Activated CD4-positive, alpha-beta T cell treated with anti-CD3 and anti-CD28 coated beads, Interleukin-10, Interleukin-2, amounts not matched to agents 100 ng/mL and 50 ng/mL, durations not matched to agents 16 hours and 8 hours (primary cell): Measurements from ENCODE around the gene TANGO2.

Experiments
- DNase-seq: peaks from one replicate; pipeline ENCODE4 v3.0.0-alpha.2; 2020

TANGO2 gene

DNA sequence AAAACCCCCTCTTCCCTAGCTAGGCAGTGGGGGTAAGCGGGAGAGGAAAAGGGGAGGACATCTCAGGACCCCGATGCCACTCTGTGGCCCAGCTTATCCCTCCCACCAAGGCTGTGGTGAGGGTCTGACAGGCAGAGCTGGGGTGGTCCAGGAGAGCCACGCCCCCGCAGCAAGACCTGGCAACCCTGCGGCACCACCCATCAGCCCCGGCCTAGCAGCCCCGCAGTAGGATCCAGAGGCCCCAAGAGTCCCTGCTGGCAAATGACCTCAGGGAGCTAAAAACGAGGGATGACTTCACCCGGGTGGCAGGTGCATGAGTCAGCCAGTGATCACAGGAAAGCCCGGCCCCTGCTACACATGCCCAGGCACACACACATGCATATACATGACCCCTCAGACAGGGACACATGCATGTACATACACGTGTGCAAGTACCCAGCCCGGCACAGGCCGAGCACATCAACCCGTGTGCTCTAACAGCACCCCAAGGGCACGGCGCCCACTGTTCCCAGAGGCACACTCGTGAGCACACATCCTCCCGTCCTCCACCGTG is 36.6 kb upstream of the TANGO2 start:
- no peak for DNase-seq

DNA sequence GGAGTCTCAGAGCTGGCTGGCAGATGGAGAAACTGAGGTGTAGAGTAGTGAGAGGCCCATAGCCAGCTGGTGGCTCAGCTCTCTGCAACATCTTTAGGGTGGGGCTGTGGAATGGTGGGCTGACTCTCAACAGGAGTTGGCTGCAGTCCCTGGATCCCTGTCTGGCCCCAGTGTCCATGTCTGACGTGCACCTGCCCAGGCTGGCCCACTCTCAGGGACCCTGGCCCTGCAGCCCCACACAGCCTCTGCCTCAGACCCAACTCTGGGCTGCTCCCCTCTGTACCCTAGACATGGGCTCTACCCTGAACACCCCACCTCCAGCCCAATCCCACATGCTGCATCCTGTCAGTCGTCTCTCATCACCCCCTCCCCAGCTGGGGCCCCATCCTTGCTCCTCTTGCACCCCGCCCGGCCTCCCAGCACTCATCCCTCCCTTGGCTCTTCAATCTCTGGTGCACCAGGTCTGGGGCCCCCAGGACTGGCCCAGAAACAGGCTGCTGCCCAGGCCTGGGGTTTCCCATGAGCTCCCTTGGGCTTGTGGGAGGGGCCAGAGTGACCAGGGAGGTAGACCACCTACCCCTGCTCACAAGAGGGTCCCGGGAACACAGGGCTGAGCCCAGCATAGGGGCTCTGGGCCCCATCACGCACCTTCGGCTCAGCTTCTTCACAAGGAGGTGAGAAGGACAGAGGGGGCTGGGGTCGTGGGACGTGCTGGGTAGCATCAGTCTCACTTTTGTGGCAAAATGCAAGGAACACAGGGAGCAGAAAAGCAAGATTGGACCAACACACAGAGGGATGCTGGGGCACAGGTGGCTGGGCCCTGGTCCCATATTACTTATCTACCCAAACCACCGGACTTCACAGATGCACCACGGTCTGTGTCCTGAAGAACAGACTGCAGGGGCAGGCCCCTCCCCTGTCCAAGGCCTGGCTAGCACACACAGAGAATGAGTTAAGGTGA is 35.8 kb upstream of the TANGO2 start:
- no peak for DNase-seq

DNA sequence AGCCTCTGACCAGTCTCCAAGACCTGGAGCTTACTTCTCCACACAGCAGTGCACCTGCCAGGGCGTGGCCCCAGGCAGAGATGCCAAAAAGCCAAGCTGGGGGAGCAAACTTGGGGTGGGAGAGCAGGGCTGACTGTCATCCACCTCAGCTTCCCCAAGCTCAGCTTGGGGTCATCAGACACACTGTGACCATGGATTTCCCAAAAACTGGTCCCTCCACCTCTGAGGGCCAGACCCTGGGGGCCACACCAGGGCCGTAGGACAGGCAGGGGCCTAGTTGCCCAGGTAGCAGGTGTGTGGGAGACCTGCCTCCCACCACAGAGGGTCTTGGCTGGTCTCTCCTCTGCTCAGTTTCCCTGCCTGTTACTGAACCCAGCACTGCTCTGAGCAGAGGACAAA is 34.9 kb upstream of the TANGO2 start:
- DNase-seq: no peak

DNA sequence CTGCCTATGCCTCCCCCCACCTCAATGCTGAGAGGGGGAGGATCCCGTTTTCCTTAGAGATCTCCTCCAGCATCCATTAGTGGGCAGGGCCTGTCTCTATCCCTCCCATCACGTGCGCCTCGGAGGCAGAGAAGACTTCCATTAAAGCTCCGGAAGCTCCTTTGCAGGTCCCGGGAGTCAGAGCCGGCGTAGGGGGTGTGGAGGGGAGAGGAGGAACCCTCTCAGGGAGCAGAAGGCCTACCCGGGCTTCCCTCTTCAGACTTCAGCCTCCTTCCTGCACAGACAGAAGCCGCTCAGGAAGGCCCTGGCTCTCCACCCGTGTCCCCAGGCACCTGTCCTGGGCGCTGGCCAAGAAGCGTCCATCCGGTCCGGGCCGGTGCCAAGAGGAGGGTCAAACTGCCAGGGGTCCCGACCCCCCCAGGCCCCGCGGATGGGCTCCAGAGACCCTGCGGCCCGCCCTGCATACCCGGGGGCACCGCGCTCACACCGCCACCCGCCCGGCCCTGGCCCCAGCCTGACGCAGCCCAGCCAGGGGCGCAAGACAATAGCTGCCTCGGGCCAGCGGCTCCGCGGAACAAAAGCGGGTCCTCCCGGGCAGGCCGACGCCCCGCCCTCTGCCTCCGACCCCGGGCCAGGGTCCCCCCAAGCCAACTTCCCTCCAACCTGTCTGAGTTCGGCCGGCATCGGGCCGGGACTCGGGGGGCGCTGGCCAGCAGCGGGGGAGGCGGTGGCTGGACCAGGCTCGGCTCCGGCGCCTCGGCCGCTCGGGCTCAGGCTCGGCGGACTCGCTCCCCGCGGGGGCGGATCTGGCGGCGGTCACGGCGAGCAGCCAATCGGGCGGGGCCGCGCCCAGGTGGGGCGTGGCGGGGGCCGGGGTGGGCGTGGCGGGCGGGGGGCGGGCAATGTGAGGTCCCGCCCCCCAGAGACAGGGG is 34.2 kb upstream of the TANGO2 start:
- peak; percentile 73 for DNase-seq

DNA sequence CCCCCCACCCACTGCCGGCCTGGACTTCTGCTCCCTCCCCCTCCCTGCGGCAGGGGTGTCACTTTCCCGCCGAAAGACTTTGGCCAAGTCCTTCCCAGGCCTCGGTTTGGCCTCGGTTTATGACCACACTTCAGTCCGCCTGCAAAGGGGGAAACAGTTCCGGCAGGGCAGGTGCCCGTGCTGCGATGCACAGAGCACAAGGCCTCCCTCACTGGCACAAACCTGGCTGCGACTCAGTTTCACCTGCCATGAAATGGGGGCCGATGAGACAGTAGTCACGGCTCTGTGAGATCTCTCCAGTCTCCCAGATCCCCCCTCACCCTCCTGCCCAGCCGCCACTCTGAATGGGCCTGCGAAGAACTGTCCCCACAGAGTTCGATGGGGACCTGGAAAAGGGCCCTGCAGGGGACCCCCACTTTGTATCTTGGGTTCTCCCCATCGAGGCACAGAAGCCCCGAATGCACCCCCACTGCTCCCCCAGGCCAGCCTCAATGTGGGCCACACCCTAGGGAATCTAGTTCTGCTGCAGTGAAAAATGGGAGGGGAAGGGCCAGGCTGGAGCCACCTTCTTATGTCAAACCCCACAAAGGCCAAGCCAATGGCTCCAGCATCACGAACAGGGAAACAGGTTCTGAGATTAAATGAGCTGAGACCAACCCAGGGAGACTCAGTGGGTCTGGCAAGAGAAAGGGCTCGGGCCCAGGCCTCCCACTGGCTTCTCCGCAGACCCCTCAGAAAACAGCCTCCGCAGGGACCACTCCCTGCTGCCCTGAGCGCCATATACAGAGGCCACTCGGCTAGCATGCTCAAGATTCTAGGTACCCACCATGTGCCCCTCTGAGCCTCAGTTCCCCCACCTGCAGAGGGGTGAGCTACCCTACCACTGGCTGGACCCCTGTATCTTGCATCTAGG is 33.3 kb upstream of the TANGO2 start:
- DNase-seq: no peak

DNA sequence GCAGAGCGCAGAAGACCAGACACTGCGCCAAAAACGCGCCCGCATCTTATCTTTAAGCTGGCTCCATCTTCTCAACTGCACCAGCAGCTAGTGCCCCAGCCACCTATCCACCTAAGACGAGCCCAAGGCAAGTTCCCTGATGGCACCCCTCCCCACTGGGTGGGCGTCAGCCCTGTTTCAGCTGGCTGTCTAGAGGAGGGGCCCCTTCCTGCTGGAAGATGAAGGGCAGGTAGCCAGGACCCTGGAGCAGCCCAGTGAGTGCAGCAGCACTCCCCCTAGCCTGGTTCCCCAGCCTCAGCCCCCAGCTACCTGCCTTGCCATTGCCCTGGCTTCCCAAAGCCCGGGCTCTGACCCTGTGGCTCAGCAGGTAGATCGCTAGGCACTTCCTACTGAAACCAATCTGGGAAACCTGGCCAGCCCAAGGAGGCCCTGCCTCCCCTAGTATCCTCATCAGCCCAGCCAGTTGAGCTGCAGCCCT is 32.5 kb upstream of the TANGO2 start:
- DNase-seq: no peak

DNA sequence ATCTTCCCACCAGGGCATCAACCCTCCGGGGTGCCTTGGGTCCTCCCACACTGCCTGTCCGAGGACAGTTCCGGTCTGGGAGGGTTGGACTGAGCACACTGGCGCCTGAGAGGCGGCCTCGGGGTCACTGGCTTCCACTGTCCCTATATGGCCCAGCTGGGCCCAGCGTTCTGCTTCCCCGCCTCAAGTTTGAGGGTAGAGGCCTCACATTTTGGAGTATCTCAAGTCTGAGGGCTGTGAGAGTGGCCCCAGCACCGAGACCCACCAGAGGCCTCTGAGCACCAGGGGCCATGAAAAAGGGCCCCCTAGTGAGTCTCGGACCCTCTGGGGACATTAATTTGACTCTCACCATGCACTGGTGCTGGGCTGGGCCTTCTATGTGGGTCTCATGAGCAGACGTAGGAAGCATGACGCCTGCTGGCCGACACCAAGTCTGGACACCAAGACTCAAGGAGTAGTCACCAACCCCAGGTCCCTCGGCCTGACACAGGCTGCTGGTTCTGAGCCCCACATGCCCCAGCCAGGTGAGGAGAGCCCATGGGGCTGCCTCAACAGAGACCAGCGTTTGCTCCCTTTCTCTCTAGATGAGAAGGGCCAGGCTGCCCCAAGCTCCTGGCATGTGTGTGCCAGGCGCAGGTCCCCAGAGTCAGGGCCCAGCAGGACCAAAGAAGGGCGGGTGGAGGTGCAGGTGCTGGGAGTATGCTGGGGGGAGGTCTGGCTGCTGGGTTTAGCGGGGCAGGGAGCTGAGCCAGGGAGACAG is 31.8 kb upstream of the TANGO2 start:
- no peak for DNase-seq

DNA sequence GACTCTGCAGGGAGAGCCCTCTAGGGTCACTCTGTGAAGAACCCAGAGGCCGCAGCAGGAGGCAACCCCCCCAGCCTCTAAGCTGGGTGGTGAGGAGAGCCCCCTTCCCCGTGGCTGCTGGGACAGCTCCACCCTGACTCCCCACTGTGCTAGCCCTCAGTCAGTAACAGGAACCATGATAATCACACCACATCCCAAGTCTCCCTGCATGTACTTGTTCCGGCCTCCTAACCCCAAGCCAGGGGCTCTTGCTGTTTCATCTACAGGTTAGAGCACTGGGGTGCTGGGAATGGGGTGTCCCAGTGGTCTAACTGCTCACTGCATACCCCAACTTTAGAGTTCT is 31.2 kb upstream of the TANGO2 start:
- DNase-seq: no peak

DNA sequence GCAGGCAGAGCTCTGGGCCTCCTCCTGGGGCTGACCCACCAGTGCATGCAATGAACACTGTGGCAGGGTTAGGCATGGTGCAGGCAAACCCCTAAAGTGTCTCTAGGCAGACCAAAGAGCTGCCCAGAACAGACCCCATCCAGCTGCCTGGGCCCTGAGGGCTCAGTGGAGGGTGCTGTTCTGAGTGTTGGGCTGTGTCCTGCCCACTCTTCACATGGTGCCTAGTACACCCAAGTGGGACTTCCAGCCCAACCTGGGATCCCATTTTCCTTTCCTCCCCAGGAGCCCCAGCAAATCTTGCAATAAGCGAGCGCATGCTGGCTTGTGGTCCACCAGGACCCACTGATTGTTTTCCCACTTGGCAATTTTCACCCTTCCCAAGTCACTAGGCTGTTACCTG is 30.7 kb upstream of the TANGO2 start:
- DNase-seq: no peak

DNA sequence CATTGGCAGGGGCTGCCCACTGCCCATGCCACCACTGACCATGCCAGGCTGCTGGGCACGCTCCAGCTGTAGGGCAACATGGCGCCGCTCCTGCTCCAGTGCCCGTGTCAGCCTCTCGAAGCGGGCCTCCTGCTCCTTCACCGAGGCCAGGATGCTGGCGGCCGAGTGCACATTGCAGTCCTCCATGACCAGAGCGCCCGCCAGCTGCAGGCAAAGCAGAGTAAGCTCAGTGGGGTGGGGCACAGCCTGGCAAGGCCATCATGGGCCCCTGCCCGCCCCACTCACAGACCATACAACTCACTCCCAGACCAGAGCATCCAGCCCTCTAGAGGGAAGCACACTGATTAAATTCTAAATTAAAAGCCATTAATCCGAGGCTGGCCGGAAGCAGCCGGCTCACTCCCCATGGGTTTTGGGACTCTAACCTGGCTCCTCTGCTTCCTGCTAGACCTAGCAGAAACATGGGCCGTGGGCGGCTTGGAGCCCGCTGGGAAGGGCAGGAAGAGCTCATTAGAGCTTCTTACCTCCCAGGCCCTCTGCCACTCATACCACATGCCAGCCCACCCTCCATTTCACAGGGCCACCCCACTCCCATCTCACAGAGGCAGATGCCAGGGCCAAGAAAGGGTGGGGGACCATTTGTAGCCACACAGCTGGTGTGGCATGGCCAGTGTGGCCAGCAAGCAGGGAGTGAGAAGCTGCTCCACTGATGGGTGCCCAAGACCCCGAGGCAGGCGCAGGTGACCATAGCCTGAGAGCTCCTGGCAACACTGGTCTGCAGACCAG is 30.1 kb upstream of the TANGO2 start:
- DNase-seq: no peak

DNA sequence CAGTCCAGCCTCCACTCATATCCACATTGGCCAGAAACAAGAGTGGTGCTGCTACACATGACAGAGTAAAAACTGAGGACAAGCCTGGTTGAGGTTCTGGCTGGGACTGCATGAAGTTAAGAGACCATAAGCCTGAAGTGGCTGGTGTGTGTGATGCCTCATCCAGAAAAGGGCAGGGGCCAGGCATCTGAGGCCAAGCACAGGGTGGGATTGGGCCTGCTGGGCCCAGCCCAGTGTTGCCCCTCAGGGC is 29.6 kb upstream of the TANGO2 start:
- DNase-seq: no peak

DNA sequence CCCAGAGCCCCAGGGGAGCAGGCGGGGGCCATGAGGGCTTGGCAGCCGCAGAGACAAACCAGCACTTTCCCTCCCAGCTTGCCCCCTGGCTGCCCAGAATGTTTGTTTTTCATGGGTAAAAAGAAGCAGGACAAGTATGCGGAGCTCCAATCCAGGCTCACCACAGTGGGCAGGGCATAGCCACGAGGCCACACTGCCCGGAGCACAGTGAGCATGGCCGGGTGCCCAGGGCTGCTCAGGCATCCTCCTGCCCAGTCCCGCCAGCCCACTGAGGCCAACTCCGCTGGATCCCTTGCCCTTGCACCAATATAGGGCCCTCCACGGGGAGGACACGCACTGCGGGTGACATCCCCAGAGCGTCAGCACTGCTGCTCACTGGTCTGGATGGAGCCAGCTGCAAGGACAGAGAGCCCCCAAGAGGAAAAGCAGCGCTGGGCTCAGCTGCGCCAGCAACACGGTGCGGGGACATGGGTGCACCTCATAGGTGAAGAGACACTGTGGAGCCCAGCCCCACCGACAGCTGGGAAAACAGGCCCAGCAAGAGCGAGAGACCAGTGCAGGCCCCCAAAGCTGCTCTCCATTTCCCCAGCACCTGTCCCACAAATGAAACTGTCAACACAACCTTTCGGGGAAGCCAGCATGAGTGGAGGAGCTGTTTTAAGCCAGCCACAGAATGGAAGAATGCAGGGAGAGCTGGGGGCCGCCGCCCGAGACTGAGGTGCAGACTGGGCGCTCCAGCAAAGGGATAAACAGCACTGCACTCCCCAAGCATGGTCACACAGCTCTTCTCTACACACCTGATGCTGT is 29.1 kb upstream of the TANGO2 start:
- DNase-seq: no peak

DNA sequence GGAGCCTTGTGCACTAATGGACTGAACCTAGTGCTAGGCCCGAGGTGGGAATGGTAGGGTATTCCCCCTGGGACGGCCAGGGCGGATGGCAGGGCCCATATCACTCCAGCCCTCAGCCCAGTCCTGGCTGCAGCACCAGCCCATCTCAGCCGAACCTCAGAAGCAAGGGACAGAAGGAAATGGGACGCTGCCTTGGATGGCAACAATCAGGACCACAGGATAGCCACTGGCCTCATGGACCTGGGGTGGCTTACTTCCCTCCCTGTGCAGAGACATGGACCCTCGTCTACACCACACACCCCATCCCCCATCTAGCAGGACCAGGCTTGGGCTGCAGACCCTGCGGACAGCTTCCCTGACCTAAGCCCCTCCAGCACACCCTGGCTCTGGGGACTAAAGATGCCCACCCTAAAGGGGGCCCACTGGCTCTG is 28.4 kb upstream of the TANGO2 start:
- DNase-seq: no peak

DNA sequence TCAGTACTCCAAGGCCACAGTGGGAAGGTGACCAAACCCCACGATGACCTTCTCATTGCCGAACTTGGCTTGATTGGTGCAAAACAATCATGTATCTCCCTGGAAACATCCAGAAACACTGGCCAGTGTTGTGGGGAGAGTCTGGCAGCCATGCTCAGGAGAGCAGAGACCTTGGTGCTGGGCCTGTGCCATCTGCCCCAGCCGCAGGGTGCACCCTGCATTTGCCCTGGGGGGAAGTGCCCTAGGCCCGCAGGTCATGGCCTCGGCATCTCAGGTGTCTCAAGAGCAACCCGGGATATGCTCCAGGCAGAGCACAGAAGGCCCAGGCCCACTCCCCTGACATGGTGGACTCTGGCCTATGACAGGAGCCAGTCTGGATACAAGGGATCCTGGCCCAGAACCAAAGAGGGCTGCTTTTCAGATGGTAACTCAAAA is 28.0 kb upstream of the TANGO2 start:
- DNase-seq: no peak

DNA sequence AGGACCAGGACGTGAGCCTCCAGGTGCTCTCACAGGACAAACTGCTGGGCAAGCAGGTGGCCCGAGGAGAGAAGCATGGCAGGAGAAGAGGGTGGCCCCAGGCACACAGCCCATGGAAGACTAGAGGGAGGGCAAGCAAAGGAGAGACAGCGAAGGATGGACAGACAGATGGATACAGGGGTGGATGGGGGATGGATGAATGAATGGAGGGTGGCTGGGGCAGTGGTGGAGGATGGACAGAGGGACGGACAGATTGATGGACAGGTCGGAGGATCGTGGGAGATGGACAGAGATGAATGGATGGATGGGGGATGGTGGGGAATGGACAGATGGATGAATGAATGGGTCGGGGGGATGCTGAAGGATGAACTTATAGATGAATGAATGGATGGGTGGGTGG is 27.0 kb upstream of the TANGO2 start:
- DNase-seq: no peak

DNA sequence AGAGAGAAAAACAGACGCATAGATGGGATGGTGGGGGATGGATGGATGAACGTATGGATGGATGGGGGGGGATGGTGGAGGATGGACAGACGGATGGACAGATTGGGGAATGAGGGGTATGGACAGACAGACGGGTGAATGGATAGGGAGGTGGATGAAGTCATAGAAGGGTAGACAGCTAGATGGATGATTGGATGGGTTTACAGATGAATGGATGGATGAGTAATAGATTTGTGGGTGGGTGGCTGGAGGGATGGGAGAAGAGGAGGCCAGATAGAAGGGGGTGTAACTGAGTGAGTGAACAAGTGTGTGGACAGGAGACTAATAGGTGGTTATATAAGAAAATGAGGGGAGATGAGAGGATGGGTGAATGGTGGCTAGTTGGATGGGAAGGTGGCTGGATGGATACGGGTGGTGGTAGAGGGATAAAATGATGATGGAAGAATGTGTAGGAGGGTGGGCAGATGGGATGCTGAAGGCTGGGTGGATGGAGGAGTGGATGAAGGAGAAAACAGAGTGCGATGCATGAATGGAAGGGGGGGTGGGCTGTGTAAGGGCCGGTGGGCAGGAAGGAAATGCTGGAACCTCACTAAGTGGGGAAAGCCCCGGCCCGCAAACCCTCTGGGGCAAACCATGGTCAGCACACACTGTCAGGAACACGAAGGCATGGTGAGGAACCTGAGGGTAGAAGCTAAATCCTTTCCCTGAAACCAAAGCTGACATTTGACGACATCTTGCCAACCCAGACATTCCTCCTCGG is 25.9 kb upstream of the TANGO2 start:
- DNase-seq: no peak

DNA sequence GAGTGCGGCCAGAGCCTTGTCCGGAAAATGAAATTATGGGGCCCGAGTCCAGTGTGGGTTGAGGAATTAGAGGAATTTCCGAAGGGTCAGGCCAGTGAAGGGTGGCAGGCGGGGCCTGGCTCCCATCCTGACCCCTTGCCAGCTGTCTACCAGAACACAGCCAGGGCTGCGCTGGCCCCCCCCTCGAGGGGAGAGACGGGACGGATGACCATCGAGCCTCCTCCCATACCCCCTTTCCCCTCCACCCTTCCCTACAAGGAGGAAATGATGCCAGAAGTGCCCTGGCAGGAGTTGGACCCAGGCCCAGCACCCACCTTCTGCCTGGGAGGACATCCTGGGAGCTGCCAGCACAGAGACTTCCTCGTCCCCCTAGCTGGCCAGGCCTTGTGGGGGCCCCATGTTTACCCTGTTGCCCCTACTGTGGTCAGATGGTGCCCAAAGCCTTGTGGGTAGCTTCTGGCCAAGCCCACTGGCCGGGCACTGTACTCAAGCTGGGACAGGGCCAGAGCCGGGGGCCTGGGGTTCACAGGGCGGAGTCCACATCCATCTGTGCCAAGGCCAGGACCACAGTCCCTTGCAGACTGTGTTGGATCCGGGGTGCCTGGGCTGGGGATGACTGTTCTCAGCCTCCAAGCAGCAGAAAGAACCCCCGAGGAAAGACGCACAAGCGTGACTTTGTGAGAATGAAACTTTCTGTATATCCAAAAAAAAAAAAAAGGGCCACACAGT is 25.1 kb upstream of the TANGO2 start:
- DNase-seq: no peak

DNA sequence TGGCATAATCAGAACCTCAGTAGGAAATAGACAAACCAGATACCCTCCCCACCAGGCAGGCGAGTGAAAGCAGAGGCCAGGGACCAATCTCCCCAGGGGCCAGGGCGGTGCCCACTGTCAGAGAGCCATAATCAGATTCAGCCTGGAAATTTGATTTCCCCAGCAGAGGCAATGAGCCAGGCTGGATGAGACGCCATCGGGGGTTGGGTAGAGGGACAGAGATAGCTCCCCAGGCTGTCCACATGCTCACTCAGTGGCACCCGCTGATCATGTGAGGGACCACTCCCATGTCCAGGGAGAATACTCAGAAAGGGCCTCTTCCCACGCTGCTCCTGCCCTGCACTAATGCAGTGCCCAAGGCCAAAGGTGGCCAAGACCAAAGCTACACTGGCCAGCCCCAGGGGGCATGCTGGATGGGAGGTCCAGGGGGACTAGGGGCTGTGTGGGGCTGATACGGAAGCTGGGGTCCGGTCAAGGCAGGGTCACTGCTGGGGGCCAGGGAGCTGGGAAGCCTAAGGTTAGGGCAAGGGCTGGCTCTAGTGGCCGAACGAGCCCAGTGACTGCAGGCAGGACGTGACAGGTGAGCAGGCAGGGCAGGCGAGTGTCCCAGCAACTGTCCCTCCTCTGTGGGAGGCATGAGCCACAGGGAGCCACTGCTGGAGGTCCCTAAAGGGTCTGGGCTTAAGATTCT is 24.1 kb upstream of the TANGO2 start:
- no peak for DNase-seq
